IMR-90 (cell line): ENCODE data around the gene GATA1. TPM values are rescaled to one million over a fixed set of nuclear protein-coding genes. Genes with fewer than 3 reads are reported as not detected.

ENCODE experiments used
- ATAC-seq: fragments of 200-7000 bp; cut with Tn5 transposase; 2 replicates; pipeline ENCODE4 v1.9.1; 2020; ENCODE audit warnings: low read depth, mild to moderate bottlenecking, moderate library complexity
- BruUV-seq: library from RNA; stranded (reverse); fragments of 400-500 nt; replicated peaks from 2 replicates; lab custom pipeline; 2021; lab: Mats Ljungman, UMichigan
- CTCF ChIA-PET: fragments of 300-600 bp; formaldehyde crosslinking; extraction: SDS; loops from one replicate; lab custom pipeline; 2021; ENCODE audit warnings: antibody characterized with exemption; lab: Yijun Ruan, JAX
- POLR2A ChIA-PET: fragments of 300-600 bp; sonication (Branson Sonifier 250); formaldehyde crosslinking; loops from one replicate; lab custom pipeline; 2022; ENCODE audit warnings: antibody characterized with exemption; ENCODE audit not compliant: unreplicated experiment; lab: Charles Lee
- DNase-seq: peaks from one replicate; pipeline ENCODE4 v3.0.0; 2013
- H2AFZ ChIP-seq: replicated peaks from 2 replicates; pipeline ENCODE3; 2013; ENCODE audit warnings: low read length, mild to moderate bottlenecking; ENCODE audit not compliant: poor library complexity
- H2AK5ac ChIP-seq: 2 replicates; pipeline ENCODE4 v1.6.1; 2013; ENCODE audit warnings: low read depth, low read length, inconsistent platforms
- H2AK9ac ChIP-seq: replicated peaks from 2 replicates; pipeline ENCODE3; 2013; ENCODE audit warnings: mild to moderate bottlenecking, low read depth, low read length, moderate library complexity; ENCODE audit not compliant: poor library complexity
- H2BK120ac ChIP-seq: 2 replicates; pipeline ENCODE4 v1.6.1; 2013; ENCODE audit warnings: low read depth, low read length, inconsistent platforms
- H2BK15ac ChIP-seq: 3 replicates; pipeline ENCODE4 v1.6.1; 2013; ENCODE audit warnings: low read depth, low read length, inconsistent platforms
- H2BK20ac ChIP-seq: 2 replicates; pipeline ENCODE4 v1.6.1; 2013; ENCODE audit warnings: low read depth, mild to moderate bottlenecking, inconsistent platforms, low read length, moderate library complexity
- H2BK5ac ChIP-seq: 2 replicates; pipeline ENCODE4 v1.6.1; 2013; ENCODE audit warnings: mild to moderate bottlenecking, low read depth, low read length, inconsistent platforms; ENCODE audit not compliant: poor library complexity, severe bottlenecking
- H3K14ac ChIP-seq: replicated peaks from 2 replicates; pipeline ENCODE4 v1.6.1; 2013; ENCODE audit warnings: low read depth, low read length, inconsistent platforms
- H3K18ac ChIP-seq: 2 replicates; pipeline ENCODE4 v1.6.1; 2013; ENCODE audit warnings: low read depth, low read length, control low read depth
- H3K23ac ChIP-seq: 2 replicates; pipeline ENCODE4 v1.6.1; 2013; ENCODE audit warnings: low read depth, low read length, inconsistent platforms
- H3K27ac ChIP-seq: 2 replicates; pipeline ENCODE4 v1.5.1; 2013; ENCODE audit warnings: mild to moderate bottlenecking, control low read depth, low read length; ENCODE audit not compliant: insufficient read depth
- H3K27me3 ChIP-seq: 2 replicates; pipeline ENCODE4 v1.6.1; 2013; ENCODE audit warnings: low read length; ENCODE audit not compliant: control insufficient read depth, insufficient read depth
- H3K36me3 ChIP-seq: 2 replicates; pipeline ENCODE4 v1.6.1; 2013; ENCODE audit warnings: low read length, mixed read lengths; ENCODE audit not compliant: control insufficient read depth, insufficient read depth
- H3K4ac ChIP-seq: 2 replicates; pipeline ENCODE4 v1.6.1; 2013; ENCODE audit warnings: low read depth, low read length, inconsistent platforms
- H3K4me1 ChIP-seq: 2 replicates; pipeline ENCODE4 v1.6.1; 2013; ENCODE audit warnings: low read length, mixed read lengths; ENCODE audit not compliant: control insufficient read depth, insufficient read depth
- H3K4me2 ChIP-seq: 2 replicates; pipeline ENCODE4 v1.6.1; 2013; ENCODE audit warnings: low read depth, mild to moderate bottlenecking, control low read depth, low read length, moderate library complexity
- H3K4me3 ChIP-seq: 2 replicates; pipeline ENCODE4 v1.5.1; 2013; ENCODE audit warnings: low read depth, mild to moderate bottlenecking, control low read depth, low read length, moderate library complexity; ENCODE audit not compliant: insufficient read depth
- H3K56ac ChIP-seq: 2 replicates; pipeline ENCODE4 v1.6.1; 2013; ENCODE audit warnings: low read length, inconsistent platforms; ENCODE audit not compliant: insufficient read depth; ENCODE audit errors: extremely low read depth
- H3K79me1 ChIP-seq, 2 experiments: 2 replicates each; pipeline ENCODE4 v1.6.1; 2013; ENCODE audit warnings: low read length in 2 of 2, inconsistent platforms in 1 of 2, low read depth in 1 of 2
- H3K9ac ChIP-seq: 2 replicates; pipeline ENCODE4 v1.6.1; 2013; ENCODE audit warnings: low read depth, low read length, control low read depth
- H3K9me1 ChIP-seq: 2 replicates; pipeline ENCODE4 v1.6.1; 2013; ENCODE audit warnings: low read length, inconsistent platforms; ENCODE audit not compliant: insufficient read depth
- H3K9me3 ChIP-seq: 2 replicates; pipeline ENCODE4 v1.6.1; 2013; ENCODE audit warnings: low read length; ENCODE audit not compliant: control insufficient read depth, insufficient read depth
- H4K20me1 ChIP-seq: 2 replicates; pipeline ENCODE4 v1.6.1; 2013; ENCODE audit warnings: low read length, inconsistent platforms; ENCODE audit not compliant: insufficient read depth
- H4K5ac ChIP-seq: 2 replicates; pipeline ENCODE4 v1.6.1; 2013; ENCODE audit warnings: mild to moderate bottlenecking, low read depth, low read length, control low read depth
- H4K8ac ChIP-seq, 2 experiments: 2 replicates each; pipeline ENCODE4 v1.6.1; 2013; ENCODE audit warnings: low read depth in 2 of 2, low read length in 2 of 2, control low read depth in 1 of 2, inconsistent platforms in 1 of 2
- H4K91ac ChIP-seq: 2 replicates; pipeline ENCODE4 v1.6.1; 2013; ENCODE audit warnings: low read depth, low read length, inconsistent platforms; ENCODE audit not compliant: insufficient read depth
- BHLHE40 ChIP-seq: fragments of 150-350 bp; IDR thresholded peaks from 2 replicates; pipeline ENCODE4 v1.6.1; 2016; ENCODE audit warnings: mild to moderate bottlenecking, low read depth, low read length
- CEBPB ChIP-seq: IDR thresholded peaks from 2 replicates; pipeline ENCODE4 v1.6.1; 2012; ENCODE audit warnings: low read depth, low read length, improper control_type of control experiment
- CHD1 ChIP-seq: IDR thresholded peaks from 2 replicates; pipeline ENCODE4 v1.6.1; 2012; ENCODE audit warnings: low read depth, low read length, improper control_type of control experiment
- FOS ChIP-seq: fragments of 150-350 bp; IDR thresholded peaks from 2 replicates; pipeline ENCODE4 v1.6.1; 2016; ENCODE audit warnings: low read depth, low read length
- MAZ ChIP-seq: IDR thresholded peaks from 2 replicates; pipeline ENCODE4 v1.6.1; 2012; ENCODE audit warnings: low read depth, mild to moderate bottlenecking, low read length, improper control_type of control experiment, moderate library complexity, borderline replicate concordance
- POLR2A ChIP-seq: IDR thresholded peaks from 2 replicates; pipeline ENCODE4 v1.6.1; 2012; ENCODE audit warnings: mild to moderate bottlenecking, low read depth, low read length
- RAD21 ChIP-seq: IDR thresholded peaks from 2 replicates; pipeline ENCODE4 v1.6.1; 2012; ENCODE audit warnings: low read length, improper control_type of control experiment
- RCOR1 ChIP-seq: IDR thresholded peaks from 2 replicates; pipeline ENCODE4 v1.6.1; 2012; ENCODE audit warnings: mild to moderate bottlenecking, low read length, improper control_type of control experiment; ENCODE audit not compliant: insufficient replicate concordance
- RFX5 ChIP-seq: IDR thresholded peaks from 2 replicates; pipeline ENCODE4 v1.8.0; 2012; ENCODE audit warnings: low read depth, mild to moderate bottlenecking, low read length, moderate library complexity
- SMC3 ChIP-seq: fragments of 150-350 bp; IDR thresholded peaks from 2 replicates; pipeline ENCODE4 v1.6.1; 2016; ENCODE audit warnings: low read depth, mild to moderate bottlenecking, antibody characterized with exemption, low read length, moderate library complexity
- whole genome bisulfite sequencing, 2 experiments: methylation state at CpG; one replicate each; pipeline versions ENCODE4 v1.1.5 to v1.1.7; 2013; ENCODE audit warnings: missing lambda C conversion rate in 2 of 2; ENCODE audit not compliant: insufficient read length in 1 of 2; ENCODE audit errors: extremely low coverage in 2 of 2; 5-methylcytosine and 5-hydroxymethylcytosine counted together
- dilution Hi-C: fragments of 300-500 bp; cut with HindIII; formaldehyde crosslinking; loops from one replicate; pipeline ENCODE4 v1.14.3; 2018; ENCODE audit warnings: low sequenced_read_pairs; ENCODE audit not compliant: unreplicated experiment
- in situ Hi-C: fragments of 300-500 bp; cut with MboI; formaldehyde crosslinking; loops from 3 replicates; pipeline ENCODE4 v1.14.3; 2019; ENCODE audit warnings: low sequenced_read_pairs, inconsistent platforms, mixed read lengths
- intact Hi-C: fragments of 100-400 bp; cut with micrococcal nuclease; formaldehyde crosslinking; loops from 2 replicates; pipeline ENCODE4 v1.10.0; 2022
- polyA plus RNA-seq, 3 experiments: library from polyadenylated mRNA; depleted of rRNA; stranded (reverse); fragments of >200 nt; gene quantifications; 2 replicates each; pipeline ENCODE4 v1.2.3, GENCODE V29; 2012; ENCODE audit warnings: low replicate concordance in 1 of 3
- total RNA-seq: library from RNA; depleted of rRNA; stranded (reverse); fragments of >200 nt; gene quantifications from 2 replicates; pipeline ENCODE4 v1.2.3, GENCODE V29; 2012
- TF ChIP-seq, protein P1 (sequence below): fragments of 150-350 bp; IDR thresholded peaks from 2 replicates; pipeline ENCODE4 v1.6.1; 2017; ENCODE audit warnings: mild to moderate bottlenecking, antibody characterized with exemption, low read length, low read depth

The GATA1 gene
- total and polyA plus RNA-seq, 2 of the 4 experiments (the other 2 are of a cell fraction) = not detected

DNA sequence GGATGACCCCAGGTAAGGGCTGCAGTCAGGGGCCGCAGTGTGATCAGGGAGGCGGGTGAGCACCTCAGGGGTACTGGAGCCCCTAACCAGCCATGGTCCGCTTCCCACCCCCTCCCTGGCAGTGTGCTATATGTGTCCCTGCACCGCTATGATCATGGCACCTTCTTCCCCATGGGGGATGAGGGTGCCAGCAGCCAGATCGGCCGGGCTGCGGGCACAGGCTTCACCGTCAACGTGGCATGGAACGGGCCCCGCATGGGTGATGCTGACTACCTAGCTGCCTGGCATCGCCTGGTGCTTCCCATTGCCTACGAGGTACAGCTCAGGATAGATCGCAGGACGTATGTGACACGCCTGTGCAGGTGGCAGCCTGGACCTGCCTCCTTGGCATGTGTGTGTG is 31.7 kb downstream of the GATA1 start:
- Histone ChIP-seq H3K56ac (no peak overlapping the region), H3K18ac (no peak overlapping the region), H3K27me3 (no peaks in the 10 kb centered on the region), H2BK20ac (no peak overlapping the region), H4K8ac (no peak overlapping the region), H3K4me2 (no peak overlapping the region), H2BK120ac (no peak overlapping the region), H2AK9ac (peak overlapping the region; percentile 24), H3K23ac (no peak overlapping the region), H3K36me3 (peaks cover 23% of the 10 kb centered on the region), H2AK5ac (no peak overlapping the region), H4K20me1 (no peaks in the 10 kb centered on the region), H3K4ac (no peak overlapping the region), H2BK5ac (no peak overlapping the region), H4K5ac (no peak overlapping the region), H2AFZ (no peak overlapping the region), H3K14ac (no peak overlapping the region), H3K9ac (no peak overlapping the region), H3K4me3 (no peak overlapping the region), H3K9me1 (no peaks in the 10 kb centered on the region), H2BK15ac (no peak overlapping the region), H3K27ac (no peak overlapping the region), H3K79me1 (no peaks in the 10 kb centered on the region), H4K91ac (no peak overlapping the region), H3K9me3 (no peaks in the 10 kb centered on the region; the same call in 1 of the 2 replicates), H3K4me1 (no peaks in the 10 kb centered on the region)
- in situ Hi-C loops (no loop called here), intact Hi-C loops (no loop called here), dilution Hi-C loops (no loop called here)
- DNase-seq (no peak), ATAC-seq (no peak)
- TF ChIP-seq BHLHE40 (no peak), CHD1 (no peak), MAZ (no peak), RAD21 (no peak), FOS (no peak), CEBPB (no peak), SMC3 (no peak), RFX5 (no peak), RCOR1 (no peak), POLR2A (no peak)
- TF ChIP-seq, protein P1, sequence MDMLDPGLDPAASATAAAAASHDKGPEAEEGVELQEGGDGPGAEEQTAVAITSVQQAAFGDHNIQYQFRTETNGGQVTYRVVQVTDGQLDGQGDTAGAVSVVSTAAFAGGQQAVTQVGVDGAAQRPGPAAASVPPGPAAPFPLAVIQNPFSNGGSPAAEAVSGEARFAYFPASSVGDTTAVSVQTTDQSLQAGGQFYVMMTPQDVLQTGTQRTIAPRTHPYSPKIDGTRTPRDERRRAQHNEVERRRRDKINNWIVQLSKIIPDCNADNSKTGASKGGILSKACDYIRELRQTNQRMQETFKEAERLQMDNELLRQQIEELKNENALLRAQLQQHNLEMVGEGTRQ = no peak
- CTCF ChIA-PET = no interaction called here
- WGBS, 2 experiments = 79% methylated on average over 7 of the region's 16 CpGs; no CpG with 5 or more reads in 1 of the 2 experiments
- BruUV-seq = no TSS peak
- POLR2A ChIA-PET = no interaction called here
